OCI-LY7 (cell line): ENCODE results near the gene PLXNB1.

Source experiments
- CTCF ChIP-seq: fragments of 200-600 bp; sonication (generic); conservative IDR thresholded peaks from 2 replicates; pipeline ENCODE4 v1.5.1; 2014; ENCODE audit warnings: mild to moderate bottlenecking, antibody characterized with exemption, low read length, moderate library complexity, mixed read lengths
- EZH2phosphoT487 ChIP-seq: fragments of 200-600 bp; sonication (generic); IDR thresholded peaks from 2 replicates; pipeline ENCODE4 v1.6.1; 2018; ENCODE audit warnings: low read depth, borderline replicate concordance, mild to moderate bottlenecking, mixed run types, antibody characterized with exemption, low read length, moderate library complexity, mixed read lengths

GRCh38 chr3:48474619-48475018, 44.7 kb upstream of the PLXNB1 start:
- TF ChIP-seq CTCF: no peak
- TF ChIP-seq EZH2phosphoT487: no peak
